IPS DF 4.7 (cell line): Measurements from ENCODE around the gene ADAMTS6.
"Not testable (repeated sequence)": the region's sequence is repeated elsewhere in the genome, so short reads cannot be mapped to it uniquely, and the experiment has no call there.

ENCODE experiments used
- DNase-seq: peaks from one replicate; pipeline ENCODE4 v3.0.0-alpha.2; 2013; ENCODE audit warnings: low spot score; ENCODE audit errors: extremely low read depth

The ADAMTS6 gene

DNA sequence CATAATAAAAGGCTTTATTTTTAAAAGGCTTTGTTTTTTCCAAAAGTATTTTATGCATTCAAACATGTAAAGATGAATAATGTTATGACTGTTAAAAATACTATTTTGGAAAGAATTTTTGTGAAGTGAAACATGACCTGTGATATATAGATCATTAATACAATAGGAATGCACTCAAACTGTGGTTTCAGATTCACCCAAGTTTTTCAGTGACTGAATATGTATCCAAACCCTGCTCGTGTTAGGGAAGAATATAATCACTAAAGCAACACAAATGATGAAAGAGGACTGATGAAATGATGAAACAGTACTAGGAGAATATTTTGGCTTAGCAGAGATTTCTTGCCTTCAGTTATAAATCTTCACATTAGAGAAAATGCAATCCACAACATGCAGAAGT lies 278.0 kb downstream of the ADAMTS6 start:
- no peak for DNase-seq

DNA sequence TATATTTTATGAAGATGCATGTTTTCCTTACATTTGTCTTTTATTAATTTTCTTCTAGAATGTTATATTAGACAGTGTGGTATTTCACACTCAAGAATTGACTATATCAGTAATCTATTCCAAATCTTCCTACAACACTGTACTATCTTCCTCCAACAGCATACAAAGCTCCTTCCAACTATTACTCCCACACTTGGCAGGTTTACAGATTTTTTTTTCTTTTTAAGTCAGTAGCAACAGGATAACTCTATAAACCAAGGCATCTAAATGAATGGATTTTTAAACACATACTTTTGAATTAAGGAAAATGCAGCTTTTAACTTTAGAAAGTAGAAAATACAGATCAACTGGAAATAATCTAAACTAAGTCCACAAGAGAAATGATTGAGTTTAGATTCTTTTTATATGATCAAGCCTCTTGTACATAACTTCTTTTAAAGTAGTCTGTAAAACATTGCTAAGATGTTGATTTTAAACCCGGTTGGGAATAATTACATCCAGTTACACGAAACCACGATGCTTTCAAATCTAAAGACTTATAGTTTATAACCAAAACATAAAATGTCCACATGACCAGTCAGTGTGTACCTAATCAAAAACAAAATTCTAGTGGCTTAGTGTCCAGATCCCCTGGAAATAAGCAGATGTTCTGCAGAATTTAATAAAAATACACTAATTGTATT lies 281.6 kb downstream of the ADAMTS6 start:
- no peak for DNase-seq

DNA sequence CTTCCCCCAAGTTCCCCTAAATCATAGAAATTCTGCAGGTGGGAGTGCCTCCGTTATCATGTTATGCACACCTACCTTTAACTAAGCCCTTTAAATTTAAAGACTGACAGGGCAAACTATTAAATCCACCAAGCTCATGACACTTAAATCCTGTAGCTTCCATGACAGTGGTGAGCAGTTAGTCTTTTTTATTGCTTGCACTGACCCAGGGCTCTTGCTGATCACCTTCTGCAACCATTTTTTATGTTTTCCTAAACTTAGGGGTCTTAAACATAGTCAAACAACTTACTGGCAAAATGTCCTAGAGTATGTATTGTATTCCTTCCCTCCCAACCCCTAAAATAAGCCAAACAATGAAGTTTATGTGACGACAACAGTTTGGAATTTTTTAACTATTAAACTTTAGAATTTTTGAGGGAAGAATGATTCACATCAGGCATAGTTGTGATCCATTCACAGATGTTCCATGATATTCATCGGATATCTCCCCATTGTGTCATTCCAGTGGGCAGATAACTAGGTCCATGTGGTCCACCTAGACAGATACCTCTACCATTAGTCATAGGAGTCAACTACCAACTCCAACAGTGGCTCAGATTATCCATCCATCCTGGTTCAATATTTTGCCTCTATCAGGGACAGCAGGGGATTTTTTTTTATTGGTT lies 283.1 kb downstream of the ADAMTS6 start:
- DNase-seq: no peak

DNA sequence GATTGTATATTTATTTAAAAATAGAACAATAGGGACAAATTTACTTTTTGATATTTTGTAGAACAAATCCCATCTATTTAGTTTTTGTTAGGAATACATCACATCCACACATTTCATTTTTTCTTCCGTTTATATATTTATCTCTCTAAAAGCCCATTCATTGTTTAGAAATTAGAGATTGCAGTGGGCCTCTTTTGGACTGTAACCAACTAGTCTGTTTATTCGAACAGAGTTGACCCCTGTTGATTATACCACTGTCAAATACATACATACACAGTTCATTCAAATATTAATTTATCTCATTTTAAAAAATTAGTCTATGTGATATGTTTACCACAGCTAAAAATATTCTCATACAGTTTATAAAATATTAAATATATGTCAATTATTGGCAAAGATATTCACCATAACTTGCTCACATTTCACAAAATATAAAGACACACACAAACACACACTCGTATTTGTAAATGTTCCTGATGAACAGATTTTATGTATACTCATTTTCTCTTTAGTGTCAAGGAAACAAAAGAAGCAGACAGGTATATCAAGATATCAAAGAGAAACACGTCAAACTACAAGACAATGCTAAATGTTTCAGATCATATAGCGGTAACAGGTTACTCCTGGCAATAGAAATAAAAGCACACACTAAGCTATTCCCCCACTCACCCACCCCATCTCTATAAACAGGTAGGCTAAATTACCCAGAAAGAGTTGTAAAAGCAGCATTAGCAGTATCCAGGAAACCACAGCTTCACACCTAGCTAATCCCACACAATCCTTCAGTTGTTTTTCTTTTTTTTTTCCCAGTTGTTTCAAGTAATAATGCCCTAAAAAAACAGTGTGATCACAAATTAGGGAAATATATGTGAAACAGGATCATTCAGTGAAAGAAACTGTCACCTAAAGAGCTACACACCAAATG lies 283.9 kb downstream of the ADAMTS6 start:
- no peak for DNase-seq

DNA sequence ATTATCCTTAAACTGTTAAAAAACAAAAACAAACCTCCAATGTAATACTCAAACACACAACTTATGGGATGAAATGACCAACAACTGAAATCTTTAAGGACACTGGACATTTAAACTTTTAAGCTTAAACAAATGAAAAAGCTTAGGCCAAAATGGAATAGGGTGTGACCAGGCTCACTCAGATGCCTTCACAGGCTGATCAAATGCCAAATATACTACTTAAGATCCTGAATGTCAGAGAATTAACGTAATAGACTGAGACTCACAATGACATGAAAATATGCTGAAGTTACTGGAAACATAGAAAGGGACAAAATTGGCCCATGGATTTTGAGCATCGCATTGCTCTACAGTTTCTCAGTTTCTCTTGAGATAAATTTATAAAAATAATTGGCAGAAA lies 286.8 kb downstream of the ADAMTS6 start:
- no peak for DNase-seq

DNA sequence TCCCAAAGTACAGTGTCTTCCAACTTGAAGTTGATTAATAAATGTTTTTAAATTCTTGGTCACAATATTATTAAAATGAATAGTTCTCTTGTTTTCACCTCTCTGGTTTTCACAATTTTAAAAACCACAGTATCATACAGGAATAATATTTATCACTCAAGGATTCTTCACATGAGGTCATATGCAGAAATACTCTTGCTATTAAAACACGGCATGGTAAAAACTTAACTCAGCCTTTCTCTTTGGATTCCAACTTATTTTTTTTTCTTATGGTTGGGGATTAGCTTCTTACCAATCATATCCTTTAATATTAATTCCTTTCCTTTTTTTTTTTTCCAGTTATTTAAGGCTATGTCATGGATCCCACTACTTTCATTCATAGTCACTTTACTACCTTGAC lies 289.4 kb downstream of the ADAMTS6 start:
- DNase-seq: no peak

DNA sequence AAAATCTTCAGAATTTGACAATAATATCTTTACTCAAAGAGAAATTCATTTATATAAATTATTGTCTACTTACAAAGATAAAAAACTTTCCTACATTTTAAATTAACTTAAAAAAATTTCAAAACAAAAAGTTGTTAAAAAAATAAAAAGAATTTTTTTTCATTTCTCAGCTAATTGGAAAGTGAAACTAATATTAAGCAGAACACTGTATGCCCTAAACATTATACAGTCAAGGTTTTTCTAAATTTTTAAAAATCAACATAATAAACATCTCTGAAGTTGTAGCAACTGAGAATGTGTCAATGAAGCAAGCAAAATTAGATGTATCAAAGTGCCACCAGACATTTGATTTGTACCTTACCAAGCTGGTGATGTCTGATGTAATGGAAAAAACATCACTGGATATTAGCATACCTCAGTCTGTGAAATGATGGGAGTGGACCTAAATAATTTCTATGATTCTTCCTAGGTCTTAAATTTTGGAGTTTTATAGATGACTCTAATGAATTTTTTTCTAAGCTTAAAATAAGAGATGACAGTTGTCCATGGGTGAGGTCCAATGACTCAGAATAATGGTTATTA lies 290.1 kb downstream of the ADAMTS6 start:
- DNase-seq: no peak

DNA sequence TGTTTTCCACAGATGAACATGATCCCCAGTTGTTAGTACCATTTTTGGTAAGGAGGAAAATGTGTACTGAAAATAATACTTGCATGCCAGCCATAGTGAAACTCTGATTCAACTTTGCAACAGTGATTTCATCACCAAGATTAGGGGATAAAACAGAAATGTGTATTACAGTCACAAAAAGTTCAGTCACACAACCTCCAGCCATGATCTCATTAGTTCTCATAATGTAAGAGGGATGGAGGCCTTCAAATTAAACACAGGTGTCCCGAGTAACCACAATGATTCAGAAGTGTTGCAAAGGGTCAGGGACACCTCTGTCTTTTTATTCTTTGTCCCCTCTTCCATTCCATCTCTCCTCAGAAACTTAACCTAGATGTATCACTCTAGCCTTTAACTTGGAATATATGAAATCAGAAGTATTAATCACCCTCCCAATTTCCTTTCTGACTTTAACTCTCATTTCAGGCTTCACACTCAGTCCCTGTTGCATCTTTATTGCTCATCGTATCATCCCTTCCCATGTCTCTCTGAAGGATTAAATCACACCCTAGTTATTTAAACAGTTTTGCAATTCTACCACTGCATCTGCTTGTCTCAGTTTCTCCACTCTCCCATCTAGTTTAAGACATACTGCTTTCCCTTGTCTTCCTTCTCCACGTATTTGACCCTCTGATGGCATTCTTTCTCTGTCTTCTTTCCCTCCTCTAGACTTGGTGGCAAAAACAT lies 291.2 kb downstream of the ADAMTS6 start:
- DNase-seq: no peak

DNA sequence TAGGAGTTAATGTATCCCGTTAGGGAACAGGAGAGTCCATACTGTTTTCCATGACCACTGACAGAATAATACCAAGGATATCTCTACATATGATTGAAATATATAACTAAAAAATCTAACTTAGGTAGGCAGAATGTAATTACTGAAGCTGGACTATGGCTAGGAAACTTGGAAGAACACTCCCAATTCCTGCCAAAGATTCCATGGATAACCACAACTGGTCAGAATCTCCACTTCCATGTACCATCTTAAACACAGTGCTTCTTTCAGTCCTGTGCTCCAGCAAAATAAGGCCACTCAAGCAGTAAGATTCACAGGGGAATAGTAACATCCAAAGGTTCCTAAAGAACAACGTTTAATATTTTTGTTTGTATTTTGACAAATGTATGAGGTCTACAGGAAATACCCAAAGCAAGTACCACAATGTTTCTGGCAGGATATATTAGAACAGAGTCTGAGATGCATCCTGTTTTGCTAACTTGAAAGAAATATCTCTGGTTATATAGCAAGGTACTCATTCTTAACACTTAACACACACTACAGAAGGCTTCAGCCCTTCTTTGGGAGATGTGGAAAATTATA lies 295.0 kb downstream of the ADAMTS6 start:
- DNase-seq: no peak

DNA sequence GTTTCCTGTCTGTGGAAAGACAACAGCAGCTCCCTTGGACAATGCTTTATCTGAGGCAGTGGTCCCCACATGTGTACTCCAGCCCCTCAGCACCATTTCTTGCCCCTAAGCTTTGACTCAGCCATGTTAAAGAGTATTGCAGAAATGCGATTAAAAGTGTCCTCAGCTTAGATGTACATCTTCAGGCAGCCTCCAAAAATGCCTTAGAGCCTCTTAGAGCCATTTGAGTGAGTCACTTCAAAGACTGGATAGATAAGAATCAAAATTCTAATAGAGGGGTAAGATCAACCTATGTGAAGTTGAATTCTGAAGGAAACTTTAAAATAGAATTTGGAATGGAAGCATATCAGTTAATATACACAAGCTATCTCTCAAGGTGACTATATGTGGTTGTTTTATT lies 296.3 kb downstream of the ADAMTS6 start:
- no peak for DNase-seq

DNA sequence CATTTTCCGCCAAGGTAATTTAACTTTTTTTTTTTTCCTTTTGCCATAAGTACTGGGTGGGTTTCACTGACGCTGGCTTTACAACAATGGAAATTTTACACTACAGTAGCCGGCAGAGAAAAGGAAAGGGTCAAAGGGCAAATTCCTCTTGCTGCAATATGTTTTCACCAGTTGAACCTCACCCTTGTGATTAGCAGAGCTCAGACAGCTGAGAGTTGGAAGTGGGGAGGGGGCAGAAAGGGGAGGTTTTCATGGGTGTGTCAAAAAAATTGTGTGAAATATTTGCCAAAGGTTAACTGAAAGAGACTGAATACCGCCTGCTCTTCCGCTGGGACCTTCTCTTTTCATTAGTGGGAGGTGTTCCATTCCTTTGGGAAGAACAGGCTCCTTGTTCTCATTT lies 296.9 kb downstream of the ADAMTS6 start:
- DNase-seq: no peak

DNA sequence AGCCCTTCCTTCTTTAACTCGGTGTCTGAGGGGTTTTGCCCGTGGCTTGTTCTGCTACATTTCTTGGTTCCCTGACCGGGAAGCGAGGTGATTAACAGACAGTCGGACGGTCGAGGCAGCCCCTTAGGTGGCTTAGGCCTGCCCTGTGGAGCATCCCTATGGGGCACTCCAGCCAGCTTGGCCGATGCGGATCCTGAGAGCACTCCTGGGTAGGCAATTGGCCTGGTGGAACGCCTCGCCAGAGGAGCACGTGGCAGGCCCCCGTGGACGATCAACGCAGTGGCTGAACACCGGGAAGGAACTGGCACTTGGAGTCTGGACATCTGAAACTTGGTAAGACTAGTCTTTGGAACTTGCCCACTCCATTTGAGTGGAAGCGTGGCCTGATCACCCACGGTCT lies 307.5 kb downstream of the ADAMTS6 start:
- DNase-seq: not testable (repeated sequence)

DNA sequence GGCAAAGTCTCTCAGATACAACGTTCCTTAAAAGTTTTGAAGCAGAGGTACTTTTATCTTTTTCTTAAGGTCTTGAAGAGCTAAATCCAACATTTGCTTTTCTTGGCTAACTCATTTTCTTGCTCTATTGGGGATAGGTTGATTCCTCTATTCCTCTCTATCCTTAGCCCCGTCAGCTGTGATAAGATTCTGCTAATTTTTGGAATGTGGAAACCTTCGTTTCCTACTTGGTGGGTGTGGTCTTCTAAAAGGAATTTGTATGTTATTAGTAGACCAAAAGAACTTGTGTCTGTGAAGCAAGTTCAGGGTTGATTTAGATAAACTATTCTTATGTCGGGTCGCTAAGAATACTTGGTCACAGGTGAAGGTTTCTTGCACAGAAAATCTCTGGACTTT lies 308.6 kb downstream of the ADAMTS6 start:
- DNase-seq: no peak

DNA sequence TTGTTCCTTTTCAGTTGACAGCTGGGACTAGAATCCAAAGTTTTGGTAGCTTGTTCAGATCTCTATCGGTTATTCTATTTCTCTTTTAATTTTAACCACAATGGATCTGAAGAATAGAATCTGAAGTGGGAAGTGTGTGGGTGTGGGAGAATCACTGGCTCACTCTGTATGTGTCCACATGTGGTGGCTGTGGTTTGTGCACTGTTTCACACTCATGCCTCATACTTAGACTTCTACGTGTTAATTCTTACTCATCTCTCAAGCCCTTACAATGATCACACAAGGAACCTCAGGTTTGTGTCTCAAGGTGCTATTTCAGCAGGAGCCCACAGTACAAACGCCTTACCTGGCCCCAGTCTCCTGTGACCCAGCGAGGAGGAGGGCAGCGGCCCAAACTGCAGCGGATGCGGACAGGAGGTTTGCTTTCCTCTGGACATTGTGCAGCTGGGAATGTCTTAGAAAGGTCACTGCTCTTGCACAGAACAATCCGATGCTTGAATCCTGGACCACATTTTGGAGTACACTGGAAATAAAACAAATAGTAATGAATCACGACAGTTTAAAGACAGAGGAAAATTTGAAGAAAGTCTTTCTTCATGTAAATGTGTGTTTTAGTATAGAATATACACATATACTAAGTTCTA lies 309.1 kb downstream of the ADAMTS6 start:
- DNase-seq: no peak

DNA sequence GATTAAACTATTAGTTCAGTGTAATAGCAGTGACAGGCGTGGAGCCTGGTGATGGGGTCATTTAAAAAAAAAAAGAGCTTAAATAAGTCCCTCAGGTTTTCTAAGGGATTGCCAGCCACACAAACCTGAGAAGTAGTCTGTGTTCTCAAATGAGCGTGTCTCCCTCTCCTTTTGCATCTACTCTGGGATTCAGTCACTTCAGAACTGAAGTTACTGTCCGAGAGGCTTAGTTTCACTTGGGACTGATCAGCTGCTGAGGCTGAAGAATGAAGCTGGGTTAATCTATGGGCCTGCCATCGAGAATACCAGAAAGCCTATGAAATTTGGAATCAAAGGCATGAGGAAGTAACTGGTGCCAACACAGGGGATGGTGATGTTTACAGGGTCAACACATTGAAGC lies 310.1 kb downstream of the ADAMTS6 start:
- no peak for DNase-seq

DNA sequence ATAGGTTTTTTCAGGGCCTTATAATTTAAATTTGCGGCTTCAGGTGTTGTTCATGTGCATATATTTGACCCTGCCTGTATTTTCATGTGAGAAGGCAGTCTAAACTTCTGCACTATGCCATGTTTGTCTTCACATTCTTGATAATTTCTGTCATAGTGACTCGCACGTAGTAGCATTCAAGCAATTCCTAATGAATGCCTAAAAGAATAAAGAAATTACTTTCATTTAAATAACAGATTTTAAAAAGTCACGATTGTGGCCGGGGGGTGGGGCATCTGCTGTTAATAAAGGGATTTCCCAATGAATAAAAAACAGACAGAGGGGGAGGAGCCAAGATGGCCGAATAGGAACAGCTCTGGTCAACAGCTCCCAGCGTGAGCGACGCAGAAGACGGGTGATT lies 318.0 kb downstream of the ADAMTS6 start:
- no peak for DNase-seq

DNA sequence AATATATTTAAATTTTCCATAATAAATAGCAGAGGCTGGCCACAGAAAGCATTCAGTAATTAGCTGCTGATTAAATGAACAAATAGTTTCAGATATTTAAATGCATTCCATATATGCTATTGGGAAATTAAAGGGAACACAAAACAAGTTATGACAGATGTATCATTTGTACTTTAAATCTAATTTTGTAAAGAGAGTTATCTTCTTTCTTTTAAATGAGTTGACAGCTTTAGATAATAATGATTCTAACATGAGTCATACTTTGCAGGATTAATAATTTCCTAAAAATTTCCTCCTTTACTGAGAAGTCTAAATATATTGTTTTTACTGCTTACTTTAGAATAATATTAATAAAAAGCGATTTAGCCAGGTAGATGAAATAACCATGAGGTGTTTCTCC lies 320.1 kb downstream of the ADAMTS6 start:
- no peak for DNase-seq

DNA sequence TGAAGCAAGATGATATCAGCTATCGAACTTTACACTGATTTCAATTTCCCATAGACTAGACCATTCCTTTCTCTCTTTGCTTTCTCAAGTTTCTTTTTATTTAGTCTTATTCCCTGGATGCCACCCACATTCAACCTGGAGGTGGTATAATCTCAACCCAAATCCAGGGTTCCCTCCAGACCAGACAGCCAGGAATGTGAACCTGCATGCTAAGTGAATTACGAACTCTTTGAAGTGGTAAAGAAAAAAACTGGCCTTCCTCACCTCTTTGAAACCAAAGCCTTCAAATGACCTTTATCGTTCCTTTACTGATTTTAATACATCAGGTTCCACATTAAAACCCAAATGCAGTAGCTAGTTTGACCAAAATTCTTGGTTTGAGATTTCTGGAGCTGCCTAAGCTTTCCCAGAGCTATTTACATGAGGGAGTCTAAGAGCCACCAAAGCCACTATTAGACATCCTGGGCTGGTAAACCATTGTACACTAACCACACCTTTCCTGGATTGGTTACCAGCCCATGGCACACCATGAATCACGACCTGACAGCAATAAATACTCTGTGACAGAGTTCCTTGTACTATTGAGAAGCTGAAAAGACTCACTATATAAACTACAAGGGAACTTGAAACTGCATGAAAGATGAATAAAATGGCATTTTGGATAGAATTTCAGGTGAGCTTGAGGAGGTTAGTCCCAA lies 323.7 kb downstream of the ADAMTS6 start:
- no peak for DNase-seq

DNA sequence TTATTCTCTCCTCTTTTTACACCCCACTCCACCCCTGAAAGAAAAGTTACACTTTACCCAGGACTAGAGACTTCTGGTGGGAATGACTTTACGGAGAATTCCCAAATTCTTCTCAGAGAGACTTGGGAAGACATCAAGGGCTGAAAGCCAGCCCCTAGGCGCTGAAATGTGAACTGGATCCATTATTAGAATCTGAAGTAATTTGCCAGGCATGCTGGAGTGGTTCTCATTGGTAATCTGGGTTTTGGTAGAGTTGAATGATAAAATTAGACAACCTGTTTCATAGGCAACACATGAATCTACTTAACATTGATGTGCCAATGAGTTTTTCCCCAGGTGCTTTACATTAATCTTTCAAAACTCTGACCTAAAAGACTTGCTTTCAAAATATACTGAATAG lies 324.8 kb downstream of the ADAMTS6 start:
- no peak for DNase-seq

DNA sequence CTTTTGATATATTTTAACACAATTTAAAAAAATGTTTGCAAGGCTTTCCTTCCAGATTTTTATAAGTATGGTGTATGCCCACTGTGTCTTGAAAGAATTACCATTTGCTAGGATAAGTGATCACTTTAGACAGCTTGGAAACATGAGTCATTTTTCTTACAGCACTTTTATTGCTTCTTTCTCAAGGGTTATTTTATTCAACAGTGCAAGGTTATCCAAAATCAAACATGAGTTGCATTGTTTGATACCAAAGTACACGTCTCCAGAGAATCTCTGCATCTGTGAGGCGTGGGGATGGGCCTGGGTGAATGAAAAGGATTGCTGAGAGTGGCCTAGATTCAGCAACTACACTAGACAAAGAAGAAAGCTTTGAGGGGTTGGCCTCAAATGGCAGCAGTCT lies 329.6 kb downstream of the ADAMTS6 start:
- DNase-seq: no peak
